HCT116 (cell line): ENCODE measurements around the gene EIF4E. TPM values are rescaled to one million over a fixed set of nuclear protein-coding genes. Genes with fewer than 3 reads are reported as not detected.

Source experiments
- ATAC-seq: fragments of 200-7000 bp; cut with Tn5 transposase; 2 replicates; pipeline ENCODE4 v1.9.1; 2020; ENCODE audit warnings: mild to moderate bottlenecking, moderate library complexity
- BruUV-seq: library from RNA; stranded (reverse); fragments of 400-500 nt; replicated peaks from 2 replicates; lab custom pipeline; 2021; lab: Mats Ljungman, UMichigan
- CTCF ChIA-PET: fragments of 300-600 bp; sonication (Branson Sonifier 250); formaldehyde crosslinking; loops from one replicate; lab custom pipeline; 2021; ENCODE audit warnings: antibody characterized with exemption; lab: Charles Lee
- POLR2A ChIA-PET: fragments of 300-600, 350-600 bp; sonication (Branson Sonifier 250); formaldehyde crosslinking; loops from one replicate; lab custom pipeline; 2021; ENCODE audit warnings: antibody characterized with exemption; lab: Charles Lee
- RAD21 ChIA-PET, 2 experiments: fragments of 300-600 bp; sonication (Branson Sonifier 250); formaldehyde crosslinking; loops; one replicate each; lab custom pipeline; 2023; ENCODE audit warnings: low total read pairs in 2 of 2; ENCODE audit not compliant: uncharacterized antibody in 2 of 2, unreplicated experiment in 2 of 2, low non-redundant PET in 1 of 2; lab: Charles Lee
- DNase-seq: peaks from one replicate; pipeline ENCODE4 v3.0.0-alpha.2; 2010; ENCODE audit warnings: low read depth, low spot score
- H2AFZ ChIP-seq: fragments of 200-600 bp; shearing (Covaris generic), sonication (generic); 2 replicates; pipeline ENCODE4 v1.6.1; 2017; ENCODE audit warnings: low read depth, mixed run types, mixed read lengths, antibody characterized with exemption, low read length; ENCODE audit not compliant: poor library complexity, severe bottlenecking
- H3K27ac ChIP-seq: 2 replicates; pipeline ENCODE4 v1.5.1; 2012; ENCODE audit warnings: low read depth, low read length
- H3K27me3 ChIP-seq: fragments of 200-600 bp; sonication (generic); 2 replicates; pipeline ENCODE4 v1.6.1; 2016; ENCODE audit warnings: mixed run types, low read length, mixed read lengths; ENCODE audit not compliant: insufficient read depth
- H3K36me3 ChIP-seq, 2 experiments: fragments of 200-500 bp in 1 of 2; fragments of 200-600 bp in 1 of 2; sonication (Bioruptor generic) in 1 of 2; sonication (generic) in 1 of 2; 2 replicates each; pipeline versions ENCODE4 v1.5.1 to v1.6.1; 2014 to 2016; ENCODE audit warnings: low read length in 2 of 2, inconsistent platforms in 1 of 2, mixed read lengths in 1 of 2, mixed run types in 1 of 2; ENCODE audit not compliant: insufficient read depth in 2 of 2, control insufficient read depth in 1 of 2
- H3K4me1 ChIP-seq, 2 experiments: fragments of 200-600 bp in 1 of 2; sonication (generic) in 1 of 2; 2 replicates each; pipeline versions ENCODE4 v1.5.1 to v1.6.1; 2012 to 2017; ENCODE audit warnings: low read length in 2 of 2, inconsistent platforms in 1 of 2, mild to moderate bottlenecking in 1 of 2, mixed read lengths in 1 of 2, mixed run types in 1 of 2, moderate library complexity in 1 of 2; ENCODE audit not compliant: insufficient read depth in 2 of 2, control insufficient read depth in 1 of 2
- H3K4me2 ChIP-seq: fragments of 200-600 bp; sonication (generic); 2 replicates; pipeline ENCODE4 v1.6.1; 2017; ENCODE audit warnings: mixed run types, low read length, mixed read lengths
- H3K4me3 ChIP-seq, 2 experiments: fragments of 200-600 bp in 1 of 2; sonication (generic) in 1 of 2; replicated peaks in 1 of 2; 2 replicates each; pipeline ENCODE4 v1.5.1; 2011 to 2016; ENCODE audit warnings: low read length in 2 of 2, control low read depth in 1 of 2, low read depth in 1 of 2, mild to moderate bottlenecking in 1 of 2, mixed read lengths in 1 of 2, mixed run types in 1 of 2
- H3K79me2 ChIP-seq: fragments of 200-600 bp; sonication (generic); 2 replicates; pipeline ENCODE4 v1.6.1; 2017; ENCODE audit warnings: mild to moderate bottlenecking, mixed run types, low read length, moderate library complexity, mixed read lengths; ENCODE audit not compliant: insufficient read depth
- H3K9ac ChIP-seq: fragments of 200-600 bp; sonication (generic); 2 replicates; pipeline ENCODE4 v1.6.1; 2016; ENCODE audit warnings: low read length, mixed read lengths
- H3K9me2 ChIP-seq: fragments of 200-600 bp; sonication (generic), shearing (Covaris generic); 2 replicates; pipeline ENCODE4 v1.6.1; 2017; ENCODE audit warnings: mixed run types, mild to moderate bottlenecking, moderate library complexity; ENCODE audit not compliant: insufficient read depth
- H3K9me3 ChIP-seq, 2 experiments: fragments of 200-500 bp in 1 of 2; fragments of 200-600 bp in 1 of 2; sonication (Bioruptor generic) in 1 of 2; sonication (generic) in 1 of 2; 2 replicates each; pipeline ENCODE4 v1.6.1; 2014 to 2017; ENCODE audit warnings: low read length in 2 of 2, mixed read lengths in 2 of 2, inconsistent platforms in 1 of 2, low read depth in 1 of 2, mild to moderate bottlenecking in 1 of 2, mixed run types in 1 of 2, moderate library complexity in 1 of 2; ENCODE audit not compliant: control insufficient read depth in 1 of 2, insufficient read depth in 1 of 2
- H4K20me1 ChIP-seq: fragments of 200-600 bp; sonication (generic), shearing (Covaris generic); 2 replicates; pipeline ENCODE4 v1.6.1; 2017; ENCODE audit warnings: mixed run types, mild to moderate bottlenecking, moderate library complexity; ENCODE audit not compliant: insufficient read depth
- CBX3 ChIP-seq: IDR thresholded peaks from 2 replicates; pipeline ENCODE4 v1.6.1; 2012; ENCODE audit warnings: low read depth
- EGR1 ChIP-seq: IDR thresholded peaks from 2 replicates; pipeline ENCODE4 v1.6.1; 2012; ENCODE audit warnings: low read depth
- FOSL1 ChIP-seq: IDR thresholded peaks from 2 replicates; pipeline ENCODE4 v1.6.1; 2012; ENCODE audit warnings: low read depth
- JUND ChIP-seq: IDR thresholded peaks from 2 replicates; pipeline ENCODE4 v1.6.1; 2012
- SP1 ChIP-seq: IDR thresholded peaks from 2 replicates; pipeline ENCODE4 v1.6.1; 2012; ENCODE audit warnings: low read depth
- YY1 ChIP-seq: IDR thresholded peaks from 2 replicates; pipeline ENCODE4 v1.6.1; 2011; ENCODE audit warnings: low read length, low read depth, moderate library complexity, mild to moderate bottlenecking; ENCODE audit not compliant: insufficient replicate concordance; ENCODE audit errors: extremely low read depth
- ZBTB33 ChIP-seq: IDR thresholded peaks from 2 replicates; pipeline ENCODE4 v1.6.1; 2011; ENCODE audit warnings: mild to moderate bottlenecking, low read length, moderate library complexity; ENCODE audit not compliant: insufficient replicate concordance; ENCODE audit errors: extremely low read depth
- ZFX ChIP-seq: fragments of 450-650 bp; IDR thresholded peaks from 2 replicates; pipeline ENCODE4 v1.6.1; 2017
- intact Hi-C: fragments of 100-400 bp; cut with micrococcal nuclease; formaldehyde crosslinking; loops from 2 replicates; pipeline ENCODE4 v1.10.0; 2022
- total RNA-seq: library from RNA; stranded (reverse); gene quantifications from one replicate; pipeline ENCODE4 v1.2.1, GENCODE V29; 2021; ENCODE audit not compliant: unreplicated experiment
- TF ChIP-seq, protein P1 (sequence below), 3 experiments: fragments of 200-600 bp in 1 of 3; sonication (generic) in 1 of 3; IDR thresholded peaks in 2 of 3; conservative IDR thresholded peaks in 1 of 3; 2 replicates each; pipeline ENCODE4 v1.5.1; 2012 to 2017; ENCODE audit warnings: low read depth in 2 of 3, low read length in 2 of 3, antibody characterized with exemption in 1 of 3, borderline replicate concordance in 1 of 3, control low read depth in 1 of 3, mild to moderate bottlenecking in 1 of 3, mixed read lengths in 1 of 3, mixed run types in 1 of 3, moderate library complexity in 1 of 3; ENCODE audit not compliant: insufficient read depth in 1 of 3

EIF4E gene
- total RNA-seq, 1 experiment from 2014 or later: 148 TPM

GRCh38 chr4:98865059-98865458 is 63.9 kb downstream of the EIF4E start:
- Histone ChIP-seq H3K4me2 (0 out of 2 replicates have a peak overlapping the region, but pooled peaks have one; percentile 64), H4K20me1 (no peaks in the 10 kb centered on the region), H3K9me2 (no peaks in the 10 kb centered on the region), H3K27me3 (no peaks in the 10 kb centered on the region), H3K27ac (no peak overlapping the region), H3K36me3 (no peaks in the 10 kb centered on the region), H2AFZ (no peak overlapping the region), H3K4me3 (no peak overlapping the region), H3K4me1 (peaks cover 7 to 14% of the 10 kb centered on the region in 2 experiments), H3K9me3 (no peaks in the 10 kb centered on the region), H3K79me2 (no peaks in the 10 kb centered on the region), H3K9ac (no peak overlapping the region)
- DNase-seq (no peak), ATAC-seq (peak; percentile 25; the same call in 1 of the 2 replicates)
- POLR2A ChIA-PET: no interaction called here
- BruUV-seq: no TSS peak
- RAD21 ChIA-PET: no interaction called here
- CTCF ChIA-PET: no interaction called here
- TF ChIP-seq ZBTB33: no peak
- intact Hi-C loops: loop anchor here (10.0 kb wide), 1 partner anchor 400 kb away; no protein-coding TSS in a partner anchor

GRCh38 chr4:98864560-98864959 is 64.4 kb downstream of the EIF4E start:
- no TSS peak for BruUV-seq
- DNase-seq: peak; percentile 12
- no peak overlapping the region for H3K27ac ChIP-seq
- TF ChIP-seq YY1 (no peak), FOSL1 (peak; percentile 62), ZBTB33 (no peak), JUND (peak; percentile 45; the same call in 1 of the 2 replicates), SP1 (peak; percentile 33; the same call in 1 of the 2 replicates), CBX3 (no peak), ZFX (no peak), EGR1 (peak; percentile 51; the same call in 1 of the 2 replicates)
- TF ChIP-seq, protein P1, sequence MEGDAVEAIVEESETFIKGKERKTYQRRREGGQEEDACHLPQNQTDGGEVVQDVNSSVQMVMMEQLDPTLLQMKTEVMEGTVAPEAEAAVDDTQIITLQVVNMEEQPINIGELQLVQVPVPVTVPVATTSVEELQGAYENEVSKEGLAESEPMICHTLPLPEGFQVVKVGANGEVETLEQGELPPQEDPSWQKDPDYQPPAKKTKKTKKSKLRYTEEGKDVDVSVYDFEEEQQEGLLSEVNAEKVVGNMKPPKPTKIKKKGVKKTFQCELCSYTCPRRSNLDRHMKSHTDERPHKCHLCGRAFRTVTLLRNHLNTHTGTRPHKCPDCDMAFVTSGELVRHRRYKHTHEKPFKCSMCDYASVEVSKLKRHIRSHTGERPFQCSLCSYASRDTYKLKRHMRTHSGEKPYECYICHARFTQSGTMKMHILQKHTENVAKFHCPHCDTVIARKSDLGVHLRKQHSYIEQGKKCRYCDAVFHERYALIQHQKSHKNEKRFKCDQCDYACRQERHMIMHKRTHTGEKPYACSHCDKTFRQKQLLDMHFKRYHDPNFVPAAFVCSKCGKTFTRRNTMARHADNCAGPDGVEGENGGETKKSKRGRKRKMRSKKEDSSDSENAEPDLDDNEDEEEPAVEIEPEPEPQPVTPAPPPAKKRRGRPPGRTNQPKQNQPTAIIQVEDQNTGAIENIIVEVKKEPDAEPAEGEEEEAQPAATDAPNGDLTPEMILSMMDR (IDR thresholded peaks at IDR 0.05 in 2 of 3, conservative IDR thresholded peaks at IDR 0.05 in 1 of 3; ENCODE audit: borderline replicate concordance in 1 of 3, insufficient read depth in 1 of 3, low read depth in 2 of 3, low read length in 2 of 3): no peak

More at GRCh38 chr4:98864560-98864959, 64.4 kb downstream of the EIF4E start:
- intact Hi-C loops: loop anchor here (10.0 kb wide), 1 partner anchor 400 kb away; no protein-coding TSS in a partner anchor
- Histone ChIP-seq H3K4me1 (peaks cover 7 to 14% of the 10 kb centered on the region in 2 experiments), H3K79me2 (no peaks in the 10 kb centered on the region), H3K36me3 (no peaks in the 10 kb centered on the region), H3K9ac (peak overlapping the region; percentile 28; the same call in 1 of the 2 replicates), H3K4me2 (peak overlapping the region; percentile 64), H2AFZ (peak overlapping the region; percentile 98), H3K27me3 (no peaks in the 10 kb centered on the region), H3K4me3 (peak overlapping the region in 1 of 2 experiments; percentile 32; a peak in 2 of 4 replicates), H3K9me3 (no peaks in the 10 kb centered on the region), H4K20me1 (no peaks in the 10 kb centered on the region), H3K9me2 (no peaks in the 10 kb centered on the region)
- RAD21 ChIA-PET: no interaction called here
- CTCF ChIA-PET: no interaction called here
- POLR2A ChIA-PET: no interaction called here
- ATAC-seq: peak; percentile 69
